ENCODE measurements around the gene RAD51B. TPM values are rescaled to one million over a fixed set of nuclear protein-coding genes. Genes with fewer than 3 reads are reported as not detected.
"Not testable (repeated sequence)": the region's sequence is repeated elsewhere in the genome, so short reads cannot be mapped to it uniquely, and the experiment has no call there.

RAD51B gene
- total RNA-seq, 1 experiment from 2014 or later = 8.5 TPM

DNA sequence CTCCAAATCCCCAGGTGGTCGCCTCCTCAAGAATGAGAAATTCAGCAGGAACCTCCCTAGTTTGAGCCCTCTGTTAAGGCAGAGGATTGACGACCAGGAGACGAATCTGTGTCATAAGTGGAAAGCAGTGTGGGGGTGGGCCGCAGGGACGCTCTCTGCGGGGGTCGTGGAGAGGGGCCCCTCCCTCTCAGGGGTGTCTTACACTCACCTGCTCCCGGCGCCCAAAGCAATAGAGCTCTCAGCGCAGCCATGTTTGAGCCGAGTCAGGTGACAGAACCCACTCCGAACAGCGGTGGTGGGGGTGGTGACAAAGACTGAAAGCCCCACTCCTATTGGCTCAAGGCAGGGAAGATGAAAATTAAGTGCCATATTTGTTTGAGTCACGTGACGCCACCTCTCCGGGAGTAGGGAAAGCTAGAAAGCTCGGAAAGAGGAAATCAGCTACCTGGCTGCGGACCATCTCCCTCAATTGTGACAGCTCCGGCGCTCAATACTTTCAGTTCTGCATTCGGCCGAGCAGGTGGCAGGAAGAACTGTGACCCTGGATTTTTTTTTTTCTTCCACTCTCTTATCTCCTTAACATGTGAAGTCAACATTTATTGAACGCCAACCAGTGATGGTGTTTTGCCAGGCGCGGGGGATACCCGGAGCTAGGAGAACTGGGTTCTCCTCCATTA is 3.1 kb upstream of the RAD51B start, which contains the start of gene ZFYVE26:
ZFYVE26 (minus strand) TSS at position 265 of the 677 bp plus-strand sequence. CDS start 627 bp downstream, outside the sequence.
- CTCF ChIA-PET = no interaction called here
- no TSS peak for BruUV-seq (replicated peaks)
- peaks cover 9% of the 10 kb centered on the region for H3K36me3 ChIP-seq (ENCODE audit: control insufficient read depth, insufficient read depth, low read length)
- H3K27me3 ChIP-seq (ENCODE audit: control insufficient read depth, insufficient read depth, low read length) = no peaks in the 10 kb centered on the region
- peak within 1 kb of the TSS; percentile 88 for H3K27ac ChIP-seq (ENCODE audit: low read length)
- intact Hi-C loops (cut with micrococcal nuclease; ENCODE audit: unreplicated experiment) = no loop called here
- H3K4me3 ChIP-seq (ENCODE audit: low read depth in 2 of 2, low read length in 2 of 2) = peak within 1 kb of the TSS; percentile 91 to 93
- in situ Hi-C loops (cut with HindIII; ENCODE audit: low pct_unique_long_range_greater_than_20kb, low sequenced_read_pairs) = no loop called here
- peaks cover 7% of the 10 kb centered on the region; the same call in 1 of the 2 replicates for H3K4me1 ChIP-seq (ENCODE audit: control insufficient read depth, insufficient read depth, low read length)
- peak; percentile 95 for ATAC-seq
- TF ChIP-seq CTCF (IDR thresholded peaks at IDR 0.05) (no peak), SIN3A (IDR thresholded peaks at IDR 0.05; ENCODE audit: borderline replicate concordance, insufficient read depth, low read depth, low read length) (peak; percentile 91; the same call in 1 of the 2 replicates), POLR2AphosphoS5 (IDR thresholded peaks at IDR 0.05; ENCODE audit: low read depth, low read length) (peak; percentile 58; the same call in 1 of the 2 replicates), TCF7L2 (IDR thresholded peaks at IDR 0.05; ENCODE audit: low read depth, low read length) (no peak)
- no peaks in the 10 kb centered on the region for H3K9me3 ChIP-seq (ENCODE audit: control insufficient read depth, insufficient read depth, low read depth, low read length)
- POLR2A ChIA-PET = interaction anchor here (0.6 kb wide), 2 partner anchors 261 to 978 kb away, joined by 3 to 10 read pairs; no protein-coding TSS in a partner anchor
- DNase-seq (ENCODE audit: low read depth, low spot score) = peak; percentile 85

GRCh38 chr14:67817750-67818438 is 1.7 kb upstream of the RAD51B start:
- Histone ChIP-seq H3K4me3 (ENCODE audit: low read depth in 2 of 2, low read length in 2 of 2) (no peak overlapping the region), H3K27me3 (ENCODE audit: control insufficient read depth, insufficient read depth, low read length) (no peaks in the 10 kb centered on the region), H3K9me3 (ENCODE audit: control insufficient read depth, insufficient read depth, low read depth, low read length) (no peaks in the 10 kb centered on the region), H3K4me1 (ENCODE audit: control insufficient read depth, insufficient read depth, low read length) (peaks cover 7% of the 10 kb centered on the region; the same call in 1 of the 2 replicates), H3K36me3 (ENCODE audit: control insufficient read depth, insufficient read depth, low read length) (peaks cover 4% of the 10 kb centered on the region; the same call in 1 of the 2 replicates), H3K27ac (ENCODE audit: low read length) (no peak overlapping the region)
- DNase-seq (ENCODE audit: low read depth, low spot score) (no peak), ATAC-seq (no peak)
- ChIA-PET CTCF (no interaction called here), POLR2A (no interaction called here)
- in situ Hi-C loops (cut with HindIII; ENCODE audit: low pct_unique_long_range_greater_than_20kb, low sequenced_read_pairs) = no loop called here
- BruUV-seq (replicated peaks) = no TSS peak
- intact Hi-C loops (cut with micrococcal nuclease; ENCODE audit: unreplicated experiment) = no loop called here
- TF ChIP-seq CTCF (IDR thresholded peaks at IDR 0.05) (no peak), POLR2AphosphoS5 (IDR thresholded peaks at IDR 0.05; ENCODE audit: low read depth, low read length) (no peak), SIN3A (IDR thresholded peaks at IDR 0.05; ENCODE audit: borderline replicate concordance, insufficient read depth, low read depth, low read length) (no peak), TCF7L2 (IDR thresholded peaks at IDR 0.05; ENCODE audit: low read depth, low read length) (no peak)
- TF ChIP-seq, protein P1, sequence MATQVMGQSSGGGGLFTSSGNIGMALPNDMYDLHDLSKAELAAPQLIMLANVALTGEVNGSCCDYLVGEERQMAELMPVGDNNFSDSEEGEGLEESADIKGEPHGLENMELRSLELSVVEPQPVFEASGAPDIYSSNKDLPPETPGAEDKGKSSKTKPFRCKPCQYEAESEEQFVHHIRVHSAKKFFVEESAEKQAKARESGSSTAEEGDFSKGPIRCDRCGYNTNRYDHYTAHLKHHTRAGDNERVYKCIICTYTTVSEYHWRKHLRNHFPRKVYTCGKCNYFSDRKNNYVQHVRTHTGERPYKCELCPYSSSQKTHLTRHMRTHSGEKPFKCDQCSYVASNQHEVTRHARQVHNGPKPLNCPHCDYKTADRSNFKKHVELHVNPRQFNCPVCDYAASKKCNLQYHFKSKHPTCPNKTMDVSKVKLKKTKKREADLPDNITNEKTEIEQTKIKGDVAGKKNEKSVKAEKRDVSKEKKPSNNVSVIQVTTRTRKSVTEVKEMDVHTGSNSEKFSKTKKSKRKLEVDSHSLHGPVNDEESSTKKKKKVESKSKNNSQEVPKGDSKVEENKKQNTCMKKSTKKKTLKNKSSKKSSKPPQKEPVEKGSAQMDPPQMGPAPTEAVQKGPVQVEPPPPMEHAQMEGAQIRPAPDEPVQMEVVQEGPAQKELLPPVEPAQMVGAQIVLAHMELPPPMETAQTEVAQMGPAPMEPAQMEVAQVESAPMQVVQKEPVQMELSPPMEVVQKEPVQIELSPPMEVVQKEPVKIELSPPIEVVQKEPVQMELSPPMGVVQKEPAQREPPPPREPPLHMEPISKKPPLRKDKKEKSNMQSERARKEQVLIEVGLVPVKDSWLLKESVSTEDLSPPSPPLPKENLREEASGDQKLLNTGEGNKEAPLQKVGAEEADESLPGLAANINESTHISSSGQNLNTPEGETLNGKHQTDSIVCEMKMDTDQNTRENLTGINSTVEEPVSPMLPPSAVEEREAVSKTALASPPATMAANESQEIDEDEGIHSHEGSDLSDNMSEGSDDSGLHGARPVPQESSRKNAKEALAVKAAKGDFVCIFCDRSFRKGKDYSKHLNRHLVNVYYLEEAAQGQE (IDR thresholded peaks at IDR 0.05; ENCODE audit: insufficient read depth in 1 of 2, low read depth in 2 of 2, low read length in 1 of 2) = no peak

GRCh38 chr14:67818476-67818875 is 1.1 kb upstream of the RAD51B start:
- BruUV-seq (replicated peaks); ATAC-seq; POLR2A ChIA-PET; in situ Hi-C loops (cut with HindIII; ENCODE audit: low pct_unique_long_range_greater_than_20kb, low sequenced_read_pairs); H3K36me3 ChIP-seq (ENCODE audit: control insufficient read depth, insufficient read depth, low read length); intact Hi-C loops (cut with micrococcal nuclease; ENCODE audit: unreplicated experiment); H3K4me1 ChIP-seq (ENCODE audit: control insufficient read depth, insufficient read depth, low read length); H3K9me3 ChIP-seq (ENCODE audit: control insufficient read depth, insufficient read depth, low read depth, low read length); CTCF ChIA-PET; DNase-seq (ENCODE audit: low read depth, low spot score); H3K27me3 ChIP-seq (ENCODE audit: control insufficient read depth, insufficient read depth, low read length): not testable (repeated sequence)
- Histone ChIP-seq H3K4me3 (ENCODE audit: low read depth in 2 of 2, low read length in 2 of 2) (peak overlapping the region in 1 of 2 experiments; percentile 91; a peak in 2 of 4 replicates), H3K27ac (ENCODE audit: low read length) (peak overlapping the region; percentile 85; the same call in 1 of the 2 replicates)
